ENCODE results near the gene LRRC53. TPM values are rescaled to one million over a fixed set of nuclear protein-coding genes. Genes with fewer than 3 reads are reported as not detected.

LRRC53 gene
- total RNA-seq (2021; fragmentation: NEBNext Ultra II Directional; extraction: Animal tissue kit (Norgen Biotek cat#: 25700)) = not detected
- long read RNA-seq = 0 reads

GRCh38 chr1:74512170-74512915 lies at the start of gene LRRC53:
LRRC53 (minus strand) TSS chr1:74512611; CDS start chr1:74483349, 29,262 bp downstream.
- H3K27me3 Mint-ChIP-seq (ENCODE audit: insufficient read depth) = no peaks in the 10 kb centered on the region
- TF ChIP-seq, protein P1, sequence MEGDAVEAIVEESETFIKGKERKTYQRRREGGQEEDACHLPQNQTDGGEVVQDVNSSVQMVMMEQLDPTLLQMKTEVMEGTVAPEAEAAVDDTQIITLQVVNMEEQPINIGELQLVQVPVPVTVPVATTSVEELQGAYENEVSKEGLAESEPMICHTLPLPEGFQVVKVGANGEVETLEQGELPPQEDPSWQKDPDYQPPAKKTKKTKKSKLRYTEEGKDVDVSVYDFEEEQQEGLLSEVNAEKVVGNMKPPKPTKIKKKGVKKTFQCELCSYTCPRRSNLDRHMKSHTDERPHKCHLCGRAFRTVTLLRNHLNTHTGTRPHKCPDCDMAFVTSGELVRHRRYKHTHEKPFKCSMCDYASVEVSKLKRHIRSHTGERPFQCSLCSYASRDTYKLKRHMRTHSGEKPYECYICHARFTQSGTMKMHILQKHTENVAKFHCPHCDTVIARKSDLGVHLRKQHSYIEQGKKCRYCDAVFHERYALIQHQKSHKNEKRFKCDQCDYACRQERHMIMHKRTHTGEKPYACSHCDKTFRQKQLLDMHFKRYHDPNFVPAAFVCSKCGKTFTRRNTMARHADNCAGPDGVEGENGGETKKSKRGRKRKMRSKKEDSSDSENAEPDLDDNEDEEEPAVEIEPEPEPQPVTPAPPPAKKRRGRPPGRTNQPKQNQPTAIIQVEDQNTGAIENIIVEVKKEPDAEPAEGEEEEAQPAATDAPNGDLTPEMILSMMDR (IDR thresholded peaks at IDR 0.05) = no peak
- H3K4me1 Mint-ChIP-seq (ENCODE audit: low read depth) = no peaks in the 10 kb centered on the region
- H3K27ac Mint-ChIP-seq = no peak within 1 kb of the TSS
- DNase-seq = no peak
- H3K4me3 Mint-ChIP-seq = no peak within 1 kb of the TSS
- peaks cover 9% of the 10 kb centered on the region; the same call in 1 of the 2 replicates for H3K9me3 Mint-ChIP-seq
- H3K36me3 Mint-ChIP-seq (ENCODE audit: low read depth) = no peaks in the 10 kb centered on the region

GRCh38 chr1:74549932-74550331 lies 37.5 kb upstream of the LRRC53 start:
- 0 out of 2 replicates have a peak, but pooled peaks cover 3% of the 10 kb centered on the region for H3K36me3 Mint-ChIP-seq (ENCODE audit: low read depth)
- no peak for DNase-seq
- H3K27me3 Mint-ChIP-seq (ENCODE audit: insufficient read depth) = no peaks in the 10 kb centered on the region; the same call in 1 of the 2 replicates
- TF ChIP-seq, protein P1 (IDR thresholded peaks at IDR 0.05) = no peak
- H3K27ac Mint-ChIP-seq = no peak overlapping the region
- H3K9me3 Mint-ChIP-seq = peaks cover 52% of the 10 kb centered on the region
- no peaks in the 10 kb centered on the region for H3K4me1 Mint-ChIP-seq (ENCODE audit: low read depth)
- H3K4me3 Mint-ChIP-seq = no peak overlapping the region

GRCh38 chr1:74548961-74549750 lies 36.7 kb upstream of the LRRC53 start:
- peaks cover 54% of the 10 kb centered on the region for H3K9me3 Mint-ChIP-seq
- H3K4me1 Mint-ChIP-seq (ENCODE audit: low read depth) = no peaks in the 10 kb centered on the region
- TF ChIP-seq, protein P1 (IDR thresholded peaks at IDR 0.05) = no peak

GRCh38 chr1:74545821-74546220 lies 33.4 kb upstream of the LRRC53 start:
- no peak for DNase-seq
- H3K36me3 Mint-ChIP-seq (ENCODE audit: low read depth) = 0 out of 2 replicates have a peak, but pooled peaks cover 3% of the 10 kb centered on the region
- H3K27ac Mint-ChIP-seq = no peak overlapping the region
- H3K27me3 Mint-ChIP-seq (ENCODE audit: insufficient read depth) = no peaks in the 10 kb centered on the region; the same call in 1 of the 2 replicates
- peaks cover 47% of the 10 kb centered on the region for H3K9me3 Mint-ChIP-seq
- TF ChIP-seq, protein P1 (IDR thresholded peaks at IDR 0.05) = no peak
- H3K4me3 Mint-ChIP-seq = no peak overlapping the region
- no peaks in the 10 kb centered on the region for H3K4me1 Mint-ChIP-seq (ENCODE audit: low read depth)

More at GRCh38 chr1:74548961-74549750, 36.7 kb upstream of the LRRC53 start:
- no peak overlapping the region for H3K27ac Mint-ChIP-seq
- H3K4me3 Mint-ChIP-seq = no peak overlapping the region
- no peak for DNase-seq
- H3K27me3 Mint-ChIP-seq (ENCODE audit: insufficient read depth) = no peaks in the 10 kb centered on the region; the same call in 1 of the 2 replicates
- H3K36me3 Mint-ChIP-seq (ENCODE audit: low read depth) = 0 out of 2 replicates have a peak, but pooled peaks cover 3% of the 10 kb centered on the region

- Mint-ChIP-seq H3K4me1 (ENCODE audit: low read depth) (no peaks in the 10 kb centered on the region), H3K4me3 (no peak overlapping the region), H3K9me3 (peaks cover 18% of the 10 kb centered on the region), H3K36me3 (ENCODE audit: low read depth) (no peaks in the 10 kb centered on the region), H3K27me3 (ENCODE audit: insufficient read depth) (peaks cover 3% of the 10 kb centered on the region; the same call in 1 of the 2 replicates), H3K27ac (no peak overlapping the region)
- TF ChIP-seq, protein P1 (IDR thresholded peaks at IDR 0.05) = no peak
- peak; percentile 9 for DNase-seq
These were observed 21.8 kb upstream of the LRRC53 start for GRCh38 chr1:74534241-74534640.

Measured in HFFc6 (cell line).